ENCODE results near the gene KLHL7. TPM values are rescaled to one million over a fixed set of nuclear protein-coding genes. Genes with fewer than 3 reads are reported as not detected.

The KLHL7 gene
- total RNA-seq, 1 experiment from 2014 or later: 20.6 TPM

- Histone ChIP-seq H3K79me2 (ENCODE audit: insufficient read depth, low read length) (no peaks in the 10 kb centered on the region), H2AFZ (ENCODE audit: low read depth, low read length, poor library complexity, severe bottlenecking) (no peak overlapping the region), H3K9ac (ENCODE audit: low read length) (no peak overlapping the region), H4K20me1 (ENCODE audit: insufficient read depth) (no peaks in the 10 kb centered on the region), H3K27ac (ENCODE audit: low read depth, low read length) (no peak overlapping the region), H3K4me3 (replicated peaks in 1 of 2; ENCODE audit: low read depth in 1 of 2, low read length in 2 of 2) (no peak overlapping the region), H3K9me2 (ENCODE audit: insufficient read depth) (no peaks in the 10 kb centered on the region), H3K9me3 (ENCODE audit: control insufficient read depth in 1 of 2, insufficient read depth in 1 of 2, low read depth in 1 of 2, low read length in 2 of 2) (no peaks in the 10 kb centered on the region), H3K4me2 (ENCODE audit: low read length) (no peak overlapping the region), H3K4me1 (ENCODE audit: control insufficient read depth in 1 of 2, insufficient read depth in 2 of 2, low read length in 2 of 2) (peaks cover 2 to 4% of the 10 kb centered on the region in 2 experiments; a peak in 3 of 4 replicates), H3K36me3 (ENCODE audit: control insufficient read depth in 1 of 2, insufficient read depth in 2 of 2, low read length in 2 of 2) (no peaks in the 10 kb centered on the region), H3K27me3 (ENCODE audit: insufficient read depth, low read length) (no peaks in the 10 kb centered on the region)
- no TSS peak for BruUV-seq (replicated peaks)
- no peak for DNase-seq (ENCODE audit: low read depth, low spot score)
- intact Hi-C loops (cut with micrococcal nuclease): loop anchor here (10.0 kb wide), 1 partner anchor 961 kb away; no protein-coding TSS in a partner anchor
- ChIA-PET CTCF (no interaction called here), RAD21 (ENCODE audit: low non-redundant PET in 1 of 2, low total read pairs in 2 of 2, uncharacterized antibody in 2 of 2, unreplicated experiment in 2 of 2) (no interaction called here), POLR2A (no interaction called here)
- no peak for ATAC-seq
- TF ChIP-seq YY1 (IDR thresholded peaks at IDR 0.05; ENCODE audit: extremely low read depth, insufficient replicate concordance, low read depth, low read length): no peak
- no peak for TF ChIP-seq ZFX (IDR thresholded peaks at IDR 0.05)
- no peak for TF ChIP-seq FOSL1 (IDR thresholded peaks at IDR 0.05; ENCODE audit: low read depth)
- TF ChIP-seq POLR2AphosphoS5 (IDR thresholded peaks at IDR 0.05; ENCODE audit: low read depth, low read length): no peak
- no peak for TF ChIP-seq POLR2A (IDR thresholded peaks at IDR 0.05; ENCODE audit: borderline replicate concordance, extremely low read depth, insufficient read depth, insufficient read length)
- TF ChIP-seq, protein P1, sequence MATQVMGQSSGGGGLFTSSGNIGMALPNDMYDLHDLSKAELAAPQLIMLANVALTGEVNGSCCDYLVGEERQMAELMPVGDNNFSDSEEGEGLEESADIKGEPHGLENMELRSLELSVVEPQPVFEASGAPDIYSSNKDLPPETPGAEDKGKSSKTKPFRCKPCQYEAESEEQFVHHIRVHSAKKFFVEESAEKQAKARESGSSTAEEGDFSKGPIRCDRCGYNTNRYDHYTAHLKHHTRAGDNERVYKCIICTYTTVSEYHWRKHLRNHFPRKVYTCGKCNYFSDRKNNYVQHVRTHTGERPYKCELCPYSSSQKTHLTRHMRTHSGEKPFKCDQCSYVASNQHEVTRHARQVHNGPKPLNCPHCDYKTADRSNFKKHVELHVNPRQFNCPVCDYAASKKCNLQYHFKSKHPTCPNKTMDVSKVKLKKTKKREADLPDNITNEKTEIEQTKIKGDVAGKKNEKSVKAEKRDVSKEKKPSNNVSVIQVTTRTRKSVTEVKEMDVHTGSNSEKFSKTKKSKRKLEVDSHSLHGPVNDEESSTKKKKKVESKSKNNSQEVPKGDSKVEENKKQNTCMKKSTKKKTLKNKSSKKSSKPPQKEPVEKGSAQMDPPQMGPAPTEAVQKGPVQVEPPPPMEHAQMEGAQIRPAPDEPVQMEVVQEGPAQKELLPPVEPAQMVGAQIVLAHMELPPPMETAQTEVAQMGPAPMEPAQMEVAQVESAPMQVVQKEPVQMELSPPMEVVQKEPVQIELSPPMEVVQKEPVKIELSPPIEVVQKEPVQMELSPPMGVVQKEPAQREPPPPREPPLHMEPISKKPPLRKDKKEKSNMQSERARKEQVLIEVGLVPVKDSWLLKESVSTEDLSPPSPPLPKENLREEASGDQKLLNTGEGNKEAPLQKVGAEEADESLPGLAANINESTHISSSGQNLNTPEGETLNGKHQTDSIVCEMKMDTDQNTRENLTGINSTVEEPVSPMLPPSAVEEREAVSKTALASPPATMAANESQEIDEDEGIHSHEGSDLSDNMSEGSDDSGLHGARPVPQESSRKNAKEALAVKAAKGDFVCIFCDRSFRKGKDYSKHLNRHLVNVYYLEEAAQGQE (IDR thresholded peaks at IDR 0.05; ENCODE audit: low read depth): no peak
- TF ChIP-seq JUND (IDR thresholded peaks at IDR 0.05): no peak
- no peak for TF ChIP-seq EGR1 (IDR thresholded peaks at IDR 0.05; ENCODE audit: low read depth)
- TF ChIP-seq ELF1 (IDR thresholded peaks at IDR 0.05; ENCODE audit: borderline replicate concordance, low read depth): no peak
- no peak for TF ChIP-seq SP1 (IDR thresholded peaks at IDR 0.05; ENCODE audit: low read depth)
- no peak for TF ChIP-seq ATF3 (IDR thresholded peaks at IDR 0.05)
- TF ChIP-seq ZBTB33 (IDR thresholded peaks at IDR 0.05; ENCODE audit: extremely low read depth, insufficient replicate concordance, low read length): no peak
- TF ChIP-seq SIN3A (IDR thresholded peaks at IDR 0.05; ENCODE audit: low read depth): no peak
- no peak for TF ChIP-seq RAD21 (IDR thresholded peaks at IDR 0.05; ENCODE audit: low read depth)
- TF ChIP-seq SRF (IDR thresholded peaks at IDR 0.05; ENCODE audit: low read depth): no peak
- TF ChIP-seq TCF7L2 (IDR thresholded peaks at IDR 0.05; ENCODE audit: borderline replicate concordance, extremely low read depth, insufficient read depth, insufficient read length): no peak
- no peak for TF ChIP-seq CBX3 (IDR thresholded peaks at IDR 0.05; ENCODE audit: low read depth)
- TF ChIP-seq ZNF274 (IDR thresholded peaks at IDR 0.05; ENCODE audit: low read depth, low read length): no peak
Observed at GRCh38 chr7:23065974-23066373, 39.6 kb upstream of the KLHL7 start.

Measured in HCT116 (cell line).